ENCODE results near the gene MED17.

Gene MED17

GRCh38 chr11:93857413-93858120 is 73.5 kb downstream of the MED17 start:
- DNase-seq: no peak

- no peak for DNase-seq
Observed at GRCh38 chr11:93858121-93858775, 74.2 kb downstream of the MED17 start.

GRCh38 chr11:93861808-93862207 is 77.7 kb downstream of the MED17 start:
- DNase-seq: peak; percentile 26
